SK-N-SH (cell line): ENCODE results near the gene SNCAIP. TPM values are rescaled to one million over a fixed set of nuclear protein-coding genes. Genes with fewer than 3 reads are reported as not detected.

Experiments
- CTCF ChIA-PET: fragments of 300-600, 350-600 bp; formaldehyde crosslinking; extraction: SDS; loops from one replicate; lab custom pipeline; 2021; lab: Yijun Ruan, JAX
- POLR2A ChIA-PET: fragments of 350-600 bp; sonication (Branson Sonifier 250); formaldehyde crosslinking; extraction: SDS; loops from one replicate; lab custom pipeline; 2020; ENCODE audit warnings: antibody characterized with exemption, inconsistent platforms; lab: Yijun Ruan, JAX
- DNase-seq: peaks from one replicate; pipeline ENCODE4 v3.0.0; 2012
- H2AFZ ChIP-seq: fragments of 200-600 bp; sonication (generic); 2 replicates; pipeline ENCODE4 v1.8.1; 2016; ENCODE audit warnings: antibody characterized with exemption, mild to moderate bottlenecking, low read depth
- H3F3A ChIP-seq: fragments of 200-600 bp; sonication (generic); replicated peaks from 2 replicates; pipeline ENCODE3; 2016; ENCODE audit warnings: antibody characterized with exemption, mild to moderate bottlenecking; ENCODE audit not compliant: insufficient read depth
- H3K27ac ChIP-seq, 2 experiments: fragments of 200-500 bp in 1 of 2; fragments of 200-600 bp in 1 of 2; sonication (Bioruptor generic) in 1 of 2; sonication (generic), shearing (Covaris generic) in 1 of 2; 2 replicates each; pipeline versions ENCODE4 v1.5.1 to v1.6.1; 2014 to 2016; ENCODE audit warnings: low read depth in 2 of 2, inconsistent platforms in 1 of 2, low read length in 1 of 2, mild to moderate bottlenecking in 1 of 2, mixed read lengths in 1 of 2
- H3K27me3 ChIP-seq: fragments of 200-600 bp; sonication (generic), shearing (Covaris generic); 2 replicates; pipeline ENCODE4 v1.6.1; 2016; ENCODE audit warnings: mixed run types; ENCODE audit not compliant: insufficient read depth
- H3K36me3 ChIP-seq, 2 experiments: fragments of 200-500 bp in 1 of 2; fragments of 200-600 bp in 1 of 2; sonication (Bioruptor generic) in 1 of 2; sonication (generic) in 1 of 2; replicated peaks in 1 of 2; 2 replicates each; pipeline versions ENCODE3 to v1.5.1; 2014 to 2016; ENCODE audit warnings: low read length in 1 of 2, mild to moderate bottlenecking in 1 of 2; ENCODE audit not compliant: insufficient read depth in 2 of 2, control insufficient read depth in 1 of 2
- H3K4me1 ChIP-seq, 2 experiments: fragments of 200-500 bp in 1 of 2; fragments of 200-600 bp in 1 of 2; sonication (Bioruptor generic) in 1 of 2; sonication (generic), shearing (Covaris generic) in 1 of 2; 2 replicates each; pipeline versions ENCODE4 v1.5.1 to v1.6.1; 2014 to 2016; ENCODE audit warnings: low read depth in 1 of 2, low read length in 1 of 2, mixed run types in 1 of 2; ENCODE audit not compliant: insufficient read depth in 2 of 2, control insufficient read depth in 1 of 2
- H3K4me2 ChIP-seq: fragments of 200-600 bp; sonication (generic), shearing (Covaris generic); 2 replicates; pipeline ENCODE4 v1.6.1; 2017; ENCODE audit warnings: mixed run types
- H3K4me3 ChIP-seq, 2 experiments: fragments of 200-500 bp in 1 of 2; fragments of 200-600 bp in 1 of 2; sonication (Bioruptor generic) in 1 of 2; sonication (generic), shearing (Covaris generic) in 1 of 2; 2 replicates each; pipeline versions ENCODE4 v1.5.1 to v1.8.1; 2014 to 2016; ENCODE audit warnings: low read depth in 2 of 2, inconsistent platforms in 1 of 2, low read length in 1 of 2, mild to moderate bottlenecking in 1 of 2, mixed read lengths in 1 of 2, moderate library complexity in 1 of 2
- H3K79me2 ChIP-seq: fragments of 200-600 bp; sonication (generic); 2 replicates; pipeline ENCODE4 v1.8.1; 2017; ENCODE audit warnings: mild to moderate bottlenecking; ENCODE audit not compliant: insufficient read depth
- H3K9ac ChIP-seq: fragments of 200-600 bp; sonication (generic); 2 replicates; pipeline ENCODE4 v1.6.1; 2017; ENCODE audit warnings: mixed run types
- H3K9me2 ChIP-seq: fragments of 200-600 bp; sonication (generic); 2 replicates; pipeline ENCODE4 v1.6.1; 2017; ENCODE audit warnings: mixed run types
- H3K9me3 ChIP-seq: fragments of 200-600 bp; sonication (generic); 2 replicates; pipeline ENCODE4 v1.6.1; 2017; ENCODE audit warnings: mixed run types, mild to moderate bottlenecking, moderate library complexity
- H4K20me1 ChIP-seq: fragments of 200-600 bp; sonication (generic); 2 replicates; pipeline ENCODE4 v1.6.1; 2017; ENCODE audit warnings: mild to moderate bottlenecking, mixed run types; ENCODE audit not compliant: insufficient read depth
- EZH2phosphoT487 ChIP-seq: fragments of 200-600 bp; sonication (generic); IDR thresholded peaks from 2 replicates; pipeline ENCODE4 v1.6.1; 2017; ENCODE audit warnings: low read depth, mixed run types, mild to moderate bottlenecking, antibody characterized with exemption, moderate library complexity, borderline replicate concordance
- GATA2 ChIP-seq: sonication (generic); formaldehyde crosslinking; IDR thresholded peaks from 2 replicates; pipeline ENCODE4 v1.5.0; 2020; ENCODE audit warnings: mild to moderate bottlenecking, missing genetic modification reagents
- JUND ChIP-seq: IDR thresholded peaks from 2 replicates; pipeline ENCODE4 v1.4.0; 2012
- MXI1 ChIP-seq: IDR thresholded peaks from 2 replicates; pipeline ENCODE4 v1.6.1; 2012; ENCODE audit warnings: mild to moderate bottlenecking, low read depth, low read length, improper control_type of control experiment
- NFIC ChIP-seq: IDR thresholded peaks from 2 replicates; pipeline ENCODE4 v1.4.0; 2012; ENCODE audit warnings: borderline replicate concordance
- NRF1 ChIP-seq: IDR thresholded peaks from 2 replicates; pipeline ENCODE4 v1.6.1; 2012; ENCODE audit warnings: low read depth, mild to moderate bottlenecking, low read length
- RAD21 ChIP-seq: IDR thresholded peaks from 2 replicates; pipeline ENCODE4 v1.6.1; 2012; ENCODE audit warnings: mild to moderate bottlenecking, low read length
- SMC3 ChIP-seq: IDR thresholded peaks from 2 replicates; pipeline ENCODE4 v1.6.1; 2012; ENCODE audit warnings: low read depth, low read length, improper control_type of control experiment
- TAF1 ChIP-seq: IDR thresholded peaks from 2 replicates; pipeline ENCODE4 v1.6.1; 2012; ENCODE audit warnings: low read depth, mild to moderate bottlenecking, low read length, moderate library complexity, borderline replicate concordance
- WGBS: methylation state at CpG from one replicate; pipeline ENCODE4 v1.1.6; 2017; ENCODE audit warnings: low lambda C conversion rate; 5-methylcytosine and 5-hydroxymethylcytosine counted together
- polyA plus RNA-seq, 3 experiments: library from polyadenylated mRNA; depleted of rRNA; stranded (reverse); fragments of >200 nt; gene quantifications; 2 replicates each; pipeline ENCODE4 v1.2.3, GENCODE V29; 2012
- TF ChIP-seq, protein P1 (sequence below): fragments of 200-600 bp; sonication (generic); IDR thresholded peaks from 2 replicates; pipeline ENCODE4 v1.6.1; 2017; ENCODE audit warnings: antibody characterized with exemption, mild to moderate bottlenecking, moderate library complexity
- TF ChIP-seq, protein P2 (sequence below): IDR thresholded peaks from 2 replicates; pipeline ENCODE4 v1.4.0; 2012; ENCODE audit warnings: low read depth, borderline replicate concordance
- TF ChIP-seq, protein P3 (sequence below): fragments of 150-350 bp; IDR thresholded peaks from 2 replicates; pipeline ENCODE4 v1.6.1; 2017; ENCODE audit warnings: antibody characterized with exemption, low read length, low read depth, borderline replicate concordance
- TF ChIP-seq, protein P4 (sequence below): IDR thresholded peaks from 2 replicates; pipeline ENCODE4; 2012
- TF ChIP-seq, protein P5 (sequence below): IDR thresholded peaks from 2 replicates; pipeline ENCODE4 v1.6.1; 2012; ENCODE audit warnings: mild to moderate bottlenecking, low read depth, low read length, moderate library complexity

SNCAIP gene
- polyA plus RNA-seq, 1 of the 3 experiments (the other 2 are of a cell fraction) = not detected

DNA sequence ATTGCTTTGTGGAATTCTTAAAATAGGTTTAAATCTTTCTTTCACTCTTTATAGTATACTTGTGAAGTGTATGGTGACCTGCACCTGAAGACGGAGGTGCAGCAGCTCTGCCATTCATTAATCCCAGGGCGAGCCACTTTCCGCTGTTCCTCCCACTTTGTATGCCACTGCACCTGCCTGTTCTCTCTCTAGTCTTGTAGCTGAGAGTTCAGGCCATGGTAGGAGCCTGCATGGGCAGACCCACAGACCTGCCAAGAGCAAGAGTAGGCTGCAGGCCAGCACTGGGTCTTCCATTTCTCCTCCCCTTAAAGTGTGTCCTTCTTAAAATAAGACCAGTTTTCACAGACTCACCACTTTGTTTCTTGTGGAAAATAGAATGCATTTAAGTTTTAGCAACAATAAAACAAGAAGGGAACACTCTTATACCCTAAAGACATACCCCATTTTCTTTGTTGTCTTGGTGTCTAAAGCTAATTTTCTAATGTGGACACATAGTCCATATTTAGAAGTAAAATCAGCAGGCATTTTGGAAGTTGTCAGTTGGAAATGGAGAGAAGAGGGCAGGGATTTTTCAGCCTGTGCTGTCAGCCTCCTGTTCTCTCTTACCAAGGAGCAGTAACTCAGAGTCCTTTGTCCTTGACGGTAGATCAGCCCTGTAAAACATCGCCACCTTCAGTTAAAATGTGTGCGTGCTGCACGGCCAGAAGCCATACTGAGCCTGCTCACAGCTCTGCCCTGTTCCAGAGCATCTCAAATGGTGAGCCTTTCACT, 103.2 kb downstream of the SNCAIP start:
- DNase-seq = peak; percentile 55
- Histone ChIP-seq H3K9ac (no peak overlapping the region), H3K79me2 (no peaks in the 10 kb centered on the region), H2AFZ (no peak overlapping the region), H3K9me2 (no peaks in the 10 kb centered on the region), H3K9me3 (no peaks in the 10 kb centered on the region), H3K4me3 (no peak overlapping the region), H3F3A (no peaks in the 10 kb centered on the region), H3K4me1 (peaks cover 0 to 6% of the 10 kb centered on the region in 2 experiments; a peak in 1 of 4 replicates), H3K27ac (no peak overlapping the region; a peak in 1 of 4 replicates), H4K20me1 (no peaks in the 10 kb centered on the region), H3K36me3 (no peaks in the 10 kb centered on the region), H3K27me3 (no peaks in the 10 kb centered on the region), H3K4me2 (no peak overlapping the region)
- TF ChIP-seq TAF1 (no peak), NRF1 (0 out of 2 replicates have a peak, but pooled peaks have one; percentile 23), SMC3 (peak; percentile 89), RAD21 (peak; percentile 98)
- TF ChIP-seq, protein P1, sequence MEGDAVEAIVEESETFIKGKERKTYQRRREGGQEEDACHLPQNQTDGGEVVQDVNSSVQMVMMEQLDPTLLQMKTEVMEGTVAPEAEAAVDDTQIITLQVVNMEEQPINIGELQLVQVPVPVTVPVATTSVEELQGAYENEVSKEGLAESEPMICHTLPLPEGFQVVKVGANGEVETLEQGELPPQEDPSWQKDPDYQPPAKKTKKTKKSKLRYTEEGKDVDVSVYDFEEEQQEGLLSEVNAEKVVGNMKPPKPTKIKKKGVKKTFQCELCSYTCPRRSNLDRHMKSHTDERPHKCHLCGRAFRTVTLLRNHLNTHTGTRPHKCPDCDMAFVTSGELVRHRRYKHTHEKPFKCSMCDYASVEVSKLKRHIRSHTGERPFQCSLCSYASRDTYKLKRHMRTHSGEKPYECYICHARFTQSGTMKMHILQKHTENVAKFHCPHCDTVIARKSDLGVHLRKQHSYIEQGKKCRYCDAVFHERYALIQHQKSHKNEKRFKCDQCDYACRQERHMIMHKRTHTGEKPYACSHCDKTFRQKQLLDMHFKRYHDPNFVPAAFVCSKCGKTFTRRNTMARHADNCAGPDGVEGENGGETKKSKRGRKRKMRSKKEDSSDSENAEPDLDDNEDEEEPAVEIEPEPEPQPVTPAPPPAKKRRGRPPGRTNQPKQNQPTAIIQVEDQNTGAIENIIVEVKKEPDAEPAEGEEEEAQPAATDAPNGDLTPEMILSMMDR = peak; percentile 62
- TF ChIP-seq, protein P2, sequence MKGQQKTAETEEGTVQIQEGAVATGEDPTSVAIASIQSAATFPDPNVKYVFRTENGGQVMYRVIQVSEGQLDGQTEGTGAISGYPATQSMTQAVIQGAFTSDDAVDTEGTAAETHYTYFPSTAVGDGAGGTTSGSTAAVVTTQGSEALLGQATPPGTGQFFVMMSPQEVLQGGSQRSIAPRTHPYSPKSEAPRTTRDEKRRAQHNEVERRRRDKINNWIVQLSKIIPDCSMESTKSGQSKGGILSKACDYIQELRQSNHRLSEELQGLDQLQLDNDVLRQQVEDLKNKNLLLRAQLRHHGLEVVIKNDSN = no peak
- POLR2A ChIA-PET = no interaction called here
- WGBS = 37% methylated on average over 7 of the region's 7 CpGs
- CTCF ChIA-PET = interaction anchor here (0.6 to 10.7 kb wide), 26 partner anchors 9 to 952 kb away, joined by 3 to 212 read pairs (median 3); no protein-coding TSS in a partner anchor

DNA sequence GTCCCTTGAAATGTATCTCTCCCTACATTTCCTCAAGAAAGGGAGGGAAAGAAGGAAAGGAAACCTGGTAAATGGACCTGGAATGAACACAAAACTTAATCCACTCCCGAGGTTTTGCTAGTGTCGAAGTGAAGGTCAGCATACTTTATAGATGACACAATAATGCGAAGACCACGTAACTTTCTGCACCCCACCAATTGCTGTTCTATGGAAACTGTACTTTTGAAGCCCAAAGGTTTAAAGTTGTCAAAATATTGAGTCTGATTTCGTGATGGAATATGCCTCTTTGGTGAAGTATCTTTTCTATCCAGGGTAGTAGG, 103.7 kb downstream of the SNCAIP start:
- Histone ChIP-seq H3K4me2 (no peak overlapping the region), H3K9me2 (no peaks in the 10 kb centered on the region), H3K27ac (no peak overlapping the region), H3K4me1 (peaks cover 0 to 6% of the 10 kb centered on the region in 2 experiments; a peak in 1 of 4 replicates), H3K4me3 (no peak overlapping the region), H3K27me3 (no peaks in the 10 kb centered on the region), H3K9ac (no peak overlapping the region), H3F3A (no peaks in the 10 kb centered on the region), H3K9me3 (no peaks in the 10 kb centered on the region), H3K36me3 (no peaks in the 10 kb centered on the region), H3K79me2 (no peaks in the 10 kb centered on the region), H2AFZ (no peak overlapping the region), H4K20me1 (no peaks in the 10 kb centered on the region)
- POLR2A ChIA-PET = no interaction called here
- DNase-seq = no peak
- CTCF ChIA-PET = interaction anchor here (0.6 to 10.7 kb wide), 21 partner anchors 9 to 952 kb away, joined by 3 to 212 read pairs (median 3); no protein-coding TSS in a partner anchor
- WGBS = 58% methylated on average over 5 of the region's 5 CpGs
- TF ChIP-seq, protein P1 = no peak
- no peak for TF ChIP-seq JUND
- no peak for TF ChIP-seq RAD21
- no peak for TF ChIP-seq TAF1
- no peak for TF ChIP-seq GATA2 (CRISPR knock-in tag)
- TF ChIP-seq, protein P3, sequence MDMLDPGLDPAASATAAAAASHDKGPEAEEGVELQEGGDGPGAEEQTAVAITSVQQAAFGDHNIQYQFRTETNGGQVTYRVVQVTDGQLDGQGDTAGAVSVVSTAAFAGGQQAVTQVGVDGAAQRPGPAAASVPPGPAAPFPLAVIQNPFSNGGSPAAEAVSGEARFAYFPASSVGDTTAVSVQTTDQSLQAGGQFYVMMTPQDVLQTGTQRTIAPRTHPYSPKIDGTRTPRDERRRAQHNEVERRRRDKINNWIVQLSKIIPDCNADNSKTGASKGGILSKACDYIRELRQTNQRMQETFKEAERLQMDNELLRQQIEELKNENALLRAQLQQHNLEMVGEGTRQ = no peak
- no peak for TF ChIP-seq MXI1
- TF ChIP-seq, protein P4, sequence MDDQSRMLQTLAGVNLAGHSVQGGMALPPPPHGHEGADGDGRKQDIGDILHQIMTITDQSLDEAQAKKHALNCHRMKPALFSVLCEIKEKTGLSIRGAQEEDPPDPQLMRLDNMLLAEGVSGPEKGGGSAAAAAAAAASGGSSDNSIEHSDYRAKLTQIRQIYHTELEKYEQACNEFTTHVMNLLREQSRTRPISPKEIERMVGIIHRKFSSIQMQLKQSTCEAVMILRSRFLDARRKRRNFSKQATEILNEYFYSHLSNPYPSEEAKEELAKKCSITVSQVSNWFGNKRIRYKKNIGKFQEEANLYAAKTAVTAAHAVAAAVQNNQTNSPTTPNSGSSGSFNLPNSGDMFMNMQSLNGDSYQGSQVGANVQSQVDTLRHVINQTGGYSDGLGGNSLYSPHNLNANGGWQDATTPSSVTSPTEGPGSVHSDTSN = no peak
- no peak for TF ChIP-seq NFIC
- TF ChIP-seq, protein P5, sequence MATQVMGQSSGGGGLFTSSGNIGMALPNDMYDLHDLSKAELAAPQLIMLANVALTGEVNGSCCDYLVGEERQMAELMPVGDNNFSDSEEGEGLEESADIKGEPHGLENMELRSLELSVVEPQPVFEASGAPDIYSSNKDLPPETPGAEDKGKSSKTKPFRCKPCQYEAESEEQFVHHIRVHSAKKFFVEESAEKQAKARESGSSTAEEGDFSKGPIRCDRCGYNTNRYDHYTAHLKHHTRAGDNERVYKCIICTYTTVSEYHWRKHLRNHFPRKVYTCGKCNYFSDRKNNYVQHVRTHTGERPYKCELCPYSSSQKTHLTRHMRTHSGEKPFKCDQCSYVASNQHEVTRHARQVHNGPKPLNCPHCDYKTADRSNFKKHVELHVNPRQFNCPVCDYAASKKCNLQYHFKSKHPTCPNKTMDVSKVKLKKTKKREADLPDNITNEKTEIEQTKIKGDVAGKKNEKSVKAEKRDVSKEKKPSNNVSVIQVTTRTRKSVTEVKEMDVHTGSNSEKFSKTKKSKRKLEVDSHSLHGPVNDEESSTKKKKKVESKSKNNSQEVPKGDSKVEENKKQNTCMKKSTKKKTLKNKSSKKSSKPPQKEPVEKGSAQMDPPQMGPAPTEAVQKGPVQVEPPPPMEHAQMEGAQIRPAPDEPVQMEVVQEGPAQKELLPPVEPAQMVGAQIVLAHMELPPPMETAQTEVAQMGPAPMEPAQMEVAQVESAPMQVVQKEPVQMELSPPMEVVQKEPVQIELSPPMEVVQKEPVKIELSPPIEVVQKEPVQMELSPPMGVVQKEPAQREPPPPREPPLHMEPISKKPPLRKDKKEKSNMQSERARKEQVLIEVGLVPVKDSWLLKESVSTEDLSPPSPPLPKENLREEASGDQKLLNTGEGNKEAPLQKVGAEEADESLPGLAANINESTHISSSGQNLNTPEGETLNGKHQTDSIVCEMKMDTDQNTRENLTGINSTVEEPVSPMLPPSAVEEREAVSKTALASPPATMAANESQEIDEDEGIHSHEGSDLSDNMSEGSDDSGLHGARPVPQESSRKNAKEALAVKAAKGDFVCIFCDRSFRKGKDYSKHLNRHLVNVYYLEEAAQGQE = no peak
- no peak for TF ChIP-seq EZH2phosphoT487
